ENCODE data around the gene FPR2.
"Not testable (repeated sequence)": the region's sequence is repeated elsewhere in the genome, so short reads cannot be mapped to it uniquely, and the experiment has no call there.

The FPR2 gene

GRCh38 chr19:51740356-51740755 lies 20.6 kb upstream of the FPR2 start:
- peak; percentile 63 to 77 for DNase-seq

- DNase-seq: peak; percentile 22 to 42
Observed at GRCh38 chr19:51742789-51743188, 18.2 kb upstream of the FPR2 start.

- no peak for DNase-seq
Observed at GRCh38 chr19:51743405-51743804, 17.6 kb upstream of the FPR2 start.

- DNase-seq: no peak
Observed at GRCh38 chr19:51746731-51747130, 14.2 kb upstream of the FPR2 start.

GRCh38 chr19:51749979-51750378 lies 11.0 kb upstream of the FPR2 start:
- no peak for DNase-seq

- DNase-seq: peak in 1 of 2 donors; percentile 26
Observed at GRCh38 chr19:51750400-51751094, 10.4 kb upstream of the FPR2 start.

GRCh38 chr19:51751655-51752054 lies 9.3 kb upstream of the FPR2 start, which contains the start of gene FPR1:
FPR1 (minus strand) TSS chr19:51751878; CDS start chr19:51746994, 4,884 bp downstream.
- peak; percentile 85 to 89 for DNase-seq

- peak; percentile 86 to 87 for DNase-seq
Observed at GRCh38 chr19:51754109-51754508, 6.9 kb upstream of the FPR2 start.

- DNase-seq: no peak
Observed at GRCh38 chr19:51754770-51755169, 6.2 kb upstream of the FPR2 start.

- DNase-seq: peak; percentile 61 to 69
Observed at GRCh38 chr19:51755571-51755970, 5.4 kb upstream of the FPR2 start.

- DNase-seq: no peak
Observed at GRCh38 chr19:51761696-51762095, 716 bp downstream of the FPR2 start.

- no peak for DNase-seq
Observed at GRCh38 chr19:51765086-51765485, 4.1 kb downstream of the FPR2 start.

- peak; percentile 61 to 78 for DNase-seq
Observed at GRCh38 chr19:51766461-51766860, 5.5 kb downstream of the FPR2 start.

- DNase-seq: peak; percentile 90 to 92
Observed at GRCh38 chr19:51771376-51772130, 10.6 kb downstream of the FPR2 start.

- DNase-seq: peak; percentile 79
Observed at GRCh38 chr19:51772977-51773376, 12.0 kb downstream of the FPR2 start.

- not testable (repeated sequence) for DNase-seq
Observed at GRCh38 chr19:51776561-51776960, 15.6 kb downstream of the FPR2 start.

GRCh38 chr19:51777570-51778462 lies 16.8 kb downstream of the FPR2 start:
- DNase-seq: peak; percentile 78 to 82

GRCh38 chr19:51779181-51779580 lies 18.2 kb downstream of the FPR2 start:
- peak; percentile 28 to 30 for DNase-seq

GRCh38 chr19:51779703-51780102 lies 18.7 kb downstream of the FPR2 start:
- no peak for DNase-seq

- DNase-seq: peak in 1 of 2 donors; percentile 17
Observed at GRCh38 chr19:51780270-51780669, 19.3 kb downstream of the FPR2 start.

- DNase-seq: peak; percentile 8 to 30
Observed at GRCh38 chr19:51781999-51782398, 21.0 kb downstream of the FPR2 start.

GRCh38 chr19:51783372-51783771 lies 22.4 kb downstream of the FPR2 start:
- DNase-seq: peak; percentile 65 to 90

All from inflammatory macrophage (primary cell).